GM13976 (cell line): ENCODE data around the gene LAMB1.
"Not testable (repeated sequence)": the region's sequence is repeated elsewhere in the genome, so short reads cannot be mapped to it uniquely, and the experiment has no call there.

ENCODE experiments used
- DNase-seq: peaks from one replicate; pipeline ENCODE4 v3.0.0; 2012; ENCODE audit warnings: low spot score
- CTCF ChIP-seq: IDR thresholded peaks from 2 replicates; pipeline ENCODE4 v1.5.1; 2012; ENCODE audit warnings: borderline replicate concordance, mild to moderate bottlenecking; ENCODE audit not compliant: insufficient read depth; ENCODE audit errors: extremely low read depth, missing control alignments, control extremely low read depth
- in situ Hi-C: fragments of 300-500 bp; cut with MboI; formaldehyde crosslinking; loops from one replicate; pipeline ENCODE4 v1.12.0; 2022; ENCODE audit warnings: low sequenced_read_pairs, mixed read lengths, inconsistent platforms; ENCODE audit not compliant: unreplicated experiment

Gene LAMB1

GRCh38 chr7:107961405-107961804 is 41.6 kb downstream of the LAMB1 start:
- no peak for TF ChIP-seq CTCF
- in situ Hi-C loops = no loop called here
- no peak for DNase-seq

- DNase-seq = no peak
- TF ChIP-seq CTCF = no peak
- in situ Hi-C loops = no loop called here
These were observed 42.7 kb downstream of the LAMB1 start for GRCh38 chr7:107960272-107960671.

- in situ Hi-C loops = no loop called here
- DNase-seq = no peak
- TF ChIP-seq CTCF = no peak
These were observed 43.4 kb downstream of the LAMB1 start for GRCh38 chr7:107959527-107959898.

GRCh38 chr7:107958764-107959526 is 44.0 kb downstream of the LAMB1 start:
- no peak for TF ChIP-seq CTCF
- no peak for DNase-seq
- in situ Hi-C loops = no loop called here

- no peak for DNase-seq
- in situ Hi-C loops = no loop called here
- no peak for TF ChIP-seq CTCF
These were observed 45.5 kb downstream of the LAMB1 start for GRCh38 chr7:107957436-107957835.

- in situ Hi-C loops, DNase-seq: not testable (repeated sequence)
These were observed 46.0 kb downstream of the LAMB1 start for GRCh38 chr7:107956950-107957349.

- in situ Hi-C loops = no loop called here
- no peak for DNase-seq
- TF ChIP-seq CTCF = no peak
These were observed 47.6 kb downstream of the LAMB1 start for GRCh38 chr7:107955394-107955793.
